ENCODE data around the gene RPS26. TPM values are rescaled to one million over a fixed set of nuclear protein-coding genes. Genes with fewer than 3 reads are reported as not detected.
A peak's percentile ranks its signal among the peaks of the same experiment; 100 is the strongest.

Gene RPS26
- total RNA-seq, 1 experiment from 2014 or later = 77.2 TPM

GRCh38 chr12:56011509-56012090 lies 30.1 kb upstream of the RPS26 start (continued):
- TF ChIP-seq, protein P1, sequence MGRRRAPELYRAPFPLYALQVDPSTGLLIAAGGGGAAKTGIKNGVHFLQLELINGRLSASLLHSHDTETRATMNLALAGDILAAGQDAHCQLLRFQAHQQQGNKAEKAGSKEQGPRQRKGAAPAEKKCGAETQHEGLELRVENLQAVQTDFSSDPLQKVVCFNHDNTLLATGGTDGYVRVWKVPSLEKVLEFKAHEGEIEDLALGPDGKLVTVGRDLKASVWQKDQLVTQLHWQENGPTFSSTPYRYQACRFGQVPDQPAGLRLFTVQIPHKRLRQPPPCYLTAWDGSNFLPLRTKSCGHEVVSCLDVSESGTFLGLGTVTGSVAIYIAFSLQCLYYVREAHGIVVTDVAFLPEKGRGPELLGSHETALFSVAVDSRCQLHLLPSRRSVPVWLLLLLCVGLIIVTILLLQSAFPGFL (CRISPR knock-in tag; IDR thresholded peaks at IDR 0.05; ENCODE audit: borderline replicate concordance) = no peak
- no peak for TF ChIP-seq ATF2 (CRISPR knock-in tag; IDR thresholded peaks at IDR 0.05; ENCODE audit: borderline replicate concordance, low read depth)

- POLR2A ChIA-PET = interaction anchor here (0.7 kb wide), 1 partner anchor 256 kb away, joined by 3 read pairs; no protein-coding TSS in a partner anchor
- no peak for ATAC-seq
- DNase-seq (ENCODE audit: low spot score) = no peak
- 0 out of 2 replicates have a peak, but pooled peaks cover 5% of the 10 kb centered on the region for H3K36me3 Mint-ChIP-seq
- TF ChIP-seq NR2C2 (CRISPR knock-in tag; IDR thresholded peaks at IDR 0.05) (no peak), NFATC4 (CRISPR knock-in tag; IDR thresholded peaks at IDR 0.05) (no peak), ZNF425 (CRISPR knock-in tag; conservative IDR thresholded peaks at IDR 0.05) (no peak), TEAD1 (CRISPR knock-in tag; IDR thresholded peaks at IDR 0.05) (no peak), ATF1 (CRISPR knock-in tag; IDR thresholded peaks at IDR 0.05) (no peak), GABPB1 (CRISPR knock-in tag; IDR thresholded peaks at IDR 0.05) (no peak), ZNF512 (CRISPR knock-in tag; IDR thresholded peaks at IDR 0.05; ENCODE audit: borderline replicate concordance) (no peak), CREM (CRISPR knock-in tag; IDR thresholded peaks at IDR 0.05) (no peak)
- H3K4me3 Mint-ChIP-seq = no peak overlapping the region
- peaks cover 4% of the 10 kb centered on the region for H3K4me1 Mint-ChIP-seq
- no peaks in the 10 kb centered on the region for H3K9me3 Mint-ChIP-seq
- H3K27ac Mint-ChIP-seq = no peak overlapping the region
- no peaks in the 10 kb centered on the region for H3K27me3 Mint-ChIP-seq (ENCODE audit: low read depth)
- CTCF ChIA-PET = interaction anchor here (1.0 to 1.3 kb wide), 4 partner anchors 16 to 192 kb away, joined by 3 to 5 read pairs (median 4); partner anchors contain the start of genes RAB5B and SUOX
Measured at GRCh38 chr12:56013482-56013881, 28.2 kb upstream of the RPS26 start.

DNA sequence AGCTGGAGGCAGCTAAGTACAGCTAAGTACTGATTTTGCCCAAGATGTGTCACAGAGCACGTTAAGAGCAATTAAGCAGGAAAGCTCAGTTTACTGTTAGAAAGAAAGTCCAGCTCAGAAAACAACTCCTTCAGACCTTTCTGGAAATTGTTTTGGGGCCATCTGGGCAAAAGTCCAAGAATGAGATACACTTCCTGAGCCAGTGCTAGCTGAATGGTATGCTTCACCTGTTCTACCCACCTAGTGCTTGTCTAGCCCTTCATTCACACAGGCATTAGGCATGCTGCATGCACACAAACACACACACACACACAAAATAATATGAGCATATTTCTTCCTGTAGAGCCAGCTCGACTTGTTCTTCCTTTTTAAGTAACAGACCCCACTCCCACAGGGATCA lies 27.5 kb upstream of the RPS26 start:
- no peak overlapping the region for H3K4me3 Mint-ChIP-seq
- TF ChIP-seq, protein P2, sequence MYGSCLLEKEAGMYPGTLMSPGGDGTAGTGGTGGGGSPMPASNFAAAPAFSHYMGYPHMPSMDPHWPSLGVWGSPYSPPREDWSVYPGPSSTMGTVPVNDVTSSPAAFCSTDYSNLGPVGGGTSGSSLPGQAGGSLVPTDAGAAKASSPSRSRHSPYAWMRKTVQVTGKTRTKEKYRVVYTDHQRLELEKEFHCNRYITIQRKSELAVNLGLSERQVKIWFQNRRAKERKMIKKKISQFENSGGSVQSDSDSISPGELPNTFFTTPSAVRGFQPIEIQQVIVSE (CRISPR knock-in tag; IDR thresholded peaks at IDR 0.05; ENCODE audit: borderline replicate concordance) = no peak
- TF ChIP-seq NFE2L1 (CRISPR knock-in tag; IDR thresholded peaks at IDR 0.05) (no peak), CREB1 (CRISPR knock-in tag; IDR thresholded peaks at IDR 0.05) (no peak), EMX1 (CRISPR knock-in tag; IDR thresholded peaks at IDR 0.05) (no peak), ZSCAN18 (CRISPR knock-in tag; IDR thresholded peaks at IDR 0.05) (no peak)
- TF ChIP-seq, protein P3, sequence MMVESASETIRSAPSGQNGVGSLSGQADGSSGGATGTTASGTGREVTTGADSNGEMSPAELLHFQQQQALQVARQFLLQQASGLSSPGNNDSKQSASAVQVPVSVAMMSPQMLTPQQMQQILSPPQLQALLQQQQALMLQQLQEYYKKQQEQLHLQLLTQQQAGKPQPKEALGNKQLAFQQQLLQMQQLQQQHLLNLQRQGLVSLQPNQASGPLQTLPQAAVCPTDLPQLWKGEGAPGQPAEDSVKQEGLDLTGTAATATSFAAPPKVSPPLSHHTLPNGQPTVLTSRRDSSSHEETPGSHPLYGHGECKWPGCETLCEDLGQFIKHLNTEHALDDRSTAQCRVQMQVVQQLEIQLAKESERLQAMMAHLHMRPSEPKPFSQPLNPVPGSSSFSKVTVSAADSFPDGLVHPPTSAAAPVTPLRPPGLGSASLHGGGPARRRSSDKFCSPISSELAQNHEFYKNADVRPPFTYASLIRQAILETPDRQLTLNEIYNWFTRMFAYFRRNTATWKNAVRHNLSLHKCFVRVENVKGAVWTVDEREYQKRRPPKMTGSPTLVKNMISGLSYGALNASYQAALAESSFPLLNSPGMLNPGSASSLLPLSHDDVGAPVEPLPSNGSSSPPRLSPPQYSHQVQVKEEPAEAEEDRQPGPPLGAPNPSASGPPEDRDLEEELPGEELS (CRISPR knock-in tag; IDR thresholded peaks at IDR 0.05) = no peak
- H3K4me1 Mint-ChIP-seq = 0 out of 2 replicates have a peak, but pooled peaks cover under 1% of the 10 kb centered on the region
- CTCF ChIA-PET = interaction anchor here (1.0 to 1.3 kb wide), 5 partner anchors 15 to 193 kb away, joined by 3 to 5 read pairs (median 3); partner anchors contain the start of genes RAB5B and SUOX
- 0 out of 2 replicates have a peak, but pooled peaks cover 5% of the 10 kb centered on the region for H3K36me3 Mint-ChIP-seq
- H3K9me3 Mint-ChIP-seq = no peaks in the 10 kb centered on the region
- DNase-seq (ENCODE audit: low spot score) = no peak
- ATAC-seq = no peak
- peak overlapping the region; percentile 66; the same call in 1 of the 2 replicates for H3K27ac Mint-ChIP-seq
- POLR2A ChIA-PET = interaction anchor here (0.7 kb wide), 1 partner anchor 256 kb away, joined by 3 read pairs; no protein-coding TSS in a partner anchor
- H3K27me3 Mint-ChIP-seq (ENCODE audit: low read depth) = no peaks in the 10 kb centered on the region
